HG03097 (cell line): ENCODE measurements around the gene NREP.

Experiments
- ATAC-seq: cut with Tn5 transposase; IDR thresholded peaks from one replicate; pipeline ENCODE4 v1.9.1; 2021; ENCODE audit not compliant: unreplicated experiment, low FRiP score

NREP gene

GRCh38 chr5:111756581-111757354, at the start of gene NREP:
Gene NREP (minus strand): TSS chr5:111757194. CDS start chr5:111755772, 1,422 bp downstream.
- ATAC-seq = peak; percentile 8

GRCh38 chr5:111806753-111807152, 49.8 kb upstream of the NREP start:
- no peak for ATAC-seq

- no peak for ATAC-seq
These were observed 49.2 kb upstream of the NREP start for GRCh38 chr5:111806156-111806555.

- no peak for ATAC-seq
These were observed 48.1 kb upstream of the NREP start for GRCh38 chr5:111805071-111805470.

- ATAC-seq = no peak
These were observed 43.4 kb upstream of the NREP start for GRCh38 chr5:111800351-111800750.

GRCh38 chr5:111795142-111795541, 38.1 kb upstream of the NREP start:
- ATAC-seq = no peak

- ATAC-seq = no peak
These were observed 35.6 kb upstream of the NREP start for GRCh38 chr5:111792471-111793058.

GRCh38 chr5:111790295-111790694, 33.3 kb upstream of the NREP start:
- ATAC-seq = no peak

GRCh38 chr5:111787006-111787405, 30.0 kb upstream of the NREP start:
- no peak for ATAC-seq

- no peak for ATAC-seq
These were observed 27.6 kb upstream of the NREP start for GRCh38 chr5:111784491-111785181.

GRCh38 chr5:111783537-111783936, 26.5 kb upstream of the NREP start:
- no peak for ATAC-seq

GRCh38 chr5:111782216-111782615, 25.2 kb upstream of the NREP start:
- no peak for ATAC-seq

GRCh38 chr5:111781200-111781599, 24.2 kb upstream of the NREP start:
- ATAC-seq = no peak

GRCh38 chr5:111779922-111780292, 22.9 kb upstream of the NREP start:
- ATAC-seq = no peak

- ATAC-seq = no peak
These were observed 22.4 kb upstream of the NREP start for GRCh38 chr5:111779260-111779921.

GRCh38 chr5:111776913-111777781, 20.2 kb upstream of the NREP start:
- no peak for ATAC-seq

- ATAC-seq = no peak
These were observed 18.2 kb upstream of the NREP start for GRCh38 chr5:111775224-111775623.

GRCh38 chr5:111774525-111774924, 17.5 kb upstream of the NREP start:
- no peak for ATAC-seq

- no peak for ATAC-seq
These were observed 15.6 kb upstream of the NREP start for GRCh38 chr5:111772456-111773122.

GRCh38 chr5:111769541-111769940, 12.5 kb upstream of the NREP start:
- no peak for ATAC-seq
